HCT116 (cell line): ENCODE measurements around the gene CUX1. TPM values are rescaled to one million over a fixed set of nuclear protein-coding genes. Genes with fewer than 3 reads are reported as not detected.

Experiments
- ATAC-seq: fragments of 200-7000 bp; cut with Tn5 transposase; 2 replicates; pipeline ENCODE4 v1.9.1; 2020; ENCODE audit warnings: mild to moderate bottlenecking, moderate library complexity
- BruUV-seq: library from RNA; stranded (reverse); fragments of 400-500 nt; replicated peaks from 2 replicates; lab custom pipeline; 2021; lab: Mats Ljungman, UMichigan
- CTCF ChIA-PET: fragments of 300-600 bp; sonication (Branson Sonifier 250); formaldehyde crosslinking; loops from one replicate; lab custom pipeline; 2021; ENCODE audit warnings: antibody characterized with exemption; lab: Charles Lee
- POLR2A ChIA-PET: fragments of 300-600, 350-600 bp; sonication (Branson Sonifier 250); formaldehyde crosslinking; loops from one replicate; lab custom pipeline; 2021; ENCODE audit warnings: antibody characterized with exemption; lab: Charles Lee
- RAD21 ChIA-PET, 2 experiments: fragments of 300-600 bp; sonication (Branson Sonifier 250); formaldehyde crosslinking; loops; one replicate each; lab custom pipeline; 2023; ENCODE audit warnings: low total read pairs in 2 of 2; ENCODE audit not compliant: uncharacterized antibody in 2 of 2, unreplicated experiment in 2 of 2, low non-redundant PET in 1 of 2; lab: Charles Lee
- DNase-seq: peaks from one replicate; pipeline ENCODE4 v3.0.0-alpha.2; 2010; ENCODE audit warnings: low read depth, low spot score
- H2AFZ ChIP-seq: fragments of 200-600 bp; shearing (Covaris generic), sonication (generic); 2 replicates; pipeline ENCODE4 v1.6.1; 2017; ENCODE audit warnings: low read depth, mixed run types, mixed read lengths, antibody characterized with exemption, low read length; ENCODE audit not compliant: poor library complexity, severe bottlenecking
- H3K27ac ChIP-seq: 2 replicates; pipeline ENCODE4 v1.5.1; 2012; ENCODE audit warnings: low read depth, low read length
- H3K27me3 ChIP-seq: fragments of 200-600 bp; sonication (generic); 2 replicates; pipeline ENCODE4 v1.6.1; 2016; ENCODE audit warnings: mixed run types, low read length, mixed read lengths; ENCODE audit not compliant: insufficient read depth
- H3K36me3 ChIP-seq, 2 experiments: fragments of 200-500 bp in 1 of 2; fragments of 200-600 bp in 1 of 2; sonication (Bioruptor generic) in 1 of 2; sonication (generic) in 1 of 2; 2 replicates each; pipeline versions ENCODE4 v1.5.1 to v1.6.1; 2014 to 2016; ENCODE audit warnings: low read length in 2 of 2, inconsistent platforms in 1 of 2, mixed read lengths in 1 of 2, mixed run types in 1 of 2; ENCODE audit not compliant: insufficient read depth in 2 of 2, control insufficient read depth in 1 of 2
- H3K4me1 ChIP-seq, 2 experiments: fragments of 200-600 bp in 1 of 2; sonication (generic) in 1 of 2; 2 replicates each; pipeline versions ENCODE4 v1.5.1 to v1.6.1; 2012 to 2017; ENCODE audit warnings: low read length in 2 of 2, inconsistent platforms in 1 of 2, mild to moderate bottlenecking in 1 of 2, mixed read lengths in 1 of 2, mixed run types in 1 of 2, moderate library complexity in 1 of 2; ENCODE audit not compliant: insufficient read depth in 2 of 2, control insufficient read depth in 1 of 2
- H3K4me2 ChIP-seq: fragments of 200-600 bp; sonication (generic); 2 replicates; pipeline ENCODE4 v1.6.1; 2017; ENCODE audit warnings: mixed run types, low read length, mixed read lengths
- H3K4me3 ChIP-seq, 2 experiments: fragments of 200-600 bp in 1 of 2; sonication (generic) in 1 of 2; replicated peaks in 1 of 2; 2 replicates each; pipeline ENCODE4 v1.5.1; 2011 to 2016; ENCODE audit warnings: low read length in 2 of 2, control low read depth in 1 of 2, low read depth in 1 of 2, mild to moderate bottlenecking in 1 of 2, mixed read lengths in 1 of 2, mixed run types in 1 of 2
- H3K79me2 ChIP-seq: fragments of 200-600 bp; sonication (generic); 2 replicates; pipeline ENCODE4 v1.6.1; 2017; ENCODE audit warnings: mild to moderate bottlenecking, mixed run types, low read length, moderate library complexity, mixed read lengths; ENCODE audit not compliant: insufficient read depth
- H3K9ac ChIP-seq: fragments of 200-600 bp; sonication (generic); 2 replicates; pipeline ENCODE4 v1.6.1; 2016; ENCODE audit warnings: low read length, mixed read lengths
- H3K9me2 ChIP-seq: fragments of 200-600 bp; sonication (generic), shearing (Covaris generic); 2 replicates; pipeline ENCODE4 v1.6.1; 2017; ENCODE audit warnings: mixed run types, mild to moderate bottlenecking, moderate library complexity; ENCODE audit not compliant: insufficient read depth
- H3K9me3 ChIP-seq, 2 experiments: fragments of 200-500 bp in 1 of 2; fragments of 200-600 bp in 1 of 2; sonication (Bioruptor generic) in 1 of 2; sonication (generic) in 1 of 2; 2 replicates each; pipeline ENCODE4 v1.6.1; 2014 to 2017; ENCODE audit warnings: low read length in 2 of 2, mixed read lengths in 2 of 2, inconsistent platforms in 1 of 2, low read depth in 1 of 2, mild to moderate bottlenecking in 1 of 2, mixed run types in 1 of 2, moderate library complexity in 1 of 2; ENCODE audit not compliant: control insufficient read depth in 1 of 2, insufficient read depth in 1 of 2
- H4K20me1 ChIP-seq: fragments of 200-600 bp; sonication (generic), shearing (Covaris generic); 2 replicates; pipeline ENCODE4 v1.6.1; 2017; ENCODE audit warnings: mixed run types, mild to moderate bottlenecking, moderate library complexity; ENCODE audit not compliant: insufficient read depth
- ATF3 ChIP-seq: IDR thresholded peaks from 2 replicates; pipeline ENCODE4 v1.6.1; 2012
- CBX3 ChIP-seq: IDR thresholded peaks from 2 replicates; pipeline ENCODE4 v1.6.1; 2012; ENCODE audit warnings: low read depth
- CEBPB ChIP-seq: IDR thresholded peaks from 2 replicates; pipeline ENCODE4 v1.6.1; 2012; ENCODE audit warnings: low read depth
- EGR1 ChIP-seq: IDR thresholded peaks from 2 replicates; pipeline ENCODE4 v1.6.1; 2012; ENCODE audit warnings: low read depth
- ELF1 ChIP-seq: IDR thresholded peaks from 2 replicates; pipeline ENCODE4 v1.6.1; 2012; ENCODE audit warnings: low read depth, borderline replicate concordance
- EZH2 ChIP-seq: fragments of 200-600 bp; sonication (generic); IDR thresholded peaks from 2 replicates; pipeline ENCODE4 v1.6.1; 2017; ENCODE audit warnings: antibody characterized with exemption, mixed run types
- EZH2phosphoT487 ChIP-seq: fragments of 200-600 bp; IDR thresholded peaks from 2 replicates; pipeline ENCODE4 v1.6.1; 2018; ENCODE audit warnings: antibody characterized with exemption, borderline replicate concordance
- FOSL1 ChIP-seq: IDR thresholded peaks from 2 replicates; pipeline ENCODE4 v1.6.1; 2012; ENCODE audit warnings: low read depth
- JUND ChIP-seq: IDR thresholded peaks from 2 replicates; pipeline ENCODE4 v1.6.1; 2012
- POLR2A ChIP-seq: IDR thresholded peaks from 2 replicates; pipeline ENCODE4 v1.7.0; 2011; ENCODE audit warnings: borderline replicate concordance; ENCODE audit not compliant: insufficient read depth, insufficient read length; ENCODE audit errors: extremely low read depth
- POLR2AphosphoS5 ChIP-seq: IDR thresholded peaks from 2 replicates; pipeline ENCODE4 v1.6.1; 2011; ENCODE audit warnings: mild to moderate bottlenecking, low read depth, low read length, moderate library complexity
- RAD21 ChIP-seq: IDR thresholded peaks from 2 replicates; pipeline ENCODE4 v1.6.1; 2012; ENCODE audit warnings: low read depth, mild to moderate bottlenecking
- SIN3A ChIP-seq: IDR thresholded peaks from 2 replicates; pipeline ENCODE4 v1.6.1; 2012; ENCODE audit warnings: low read depth
- SP1 ChIP-seq: IDR thresholded peaks from 2 replicates; pipeline ENCODE4 v1.6.1; 2012; ENCODE audit warnings: low read depth
- SRF ChIP-seq: IDR thresholded peaks from 2 replicates; pipeline ENCODE4 v1.6.1; 2012; ENCODE audit warnings: low read depth
- YY1 ChIP-seq: IDR thresholded peaks from 2 replicates; pipeline ENCODE4 v1.6.1; 2011; ENCODE audit warnings: low read length, low read depth, moderate library complexity, mild to moderate bottlenecking; ENCODE audit not compliant: insufficient replicate concordance; ENCODE audit errors: extremely low read depth
- ZBTB33 ChIP-seq: IDR thresholded peaks from 2 replicates; pipeline ENCODE4 v1.6.1; 2011; ENCODE audit warnings: mild to moderate bottlenecking, low read length, moderate library complexity; ENCODE audit not compliant: insufficient replicate concordance; ENCODE audit errors: extremely low read depth
- ZFX ChIP-seq: fragments of 450-650 bp; IDR thresholded peaks from 2 replicates; pipeline ENCODE4 v1.6.1; 2017
- ZNF274 ChIP-seq: fragments of 200-500 bp; sonication (Bioruptor generic); IDR thresholded peaks from 2 replicates; pipeline ENCODE4 v1.6.1; 2014; ENCODE audit warnings: mild to moderate bottlenecking, low read depth, low read length, inconsistent platforms
- intact Hi-C: fragments of 100-400 bp; cut with micrococcal nuclease; formaldehyde crosslinking; loops from 2 replicates; pipeline ENCODE4 v1.10.0; 2022
- total RNA-seq: library from RNA; stranded (reverse); gene quantifications from one replicate; pipeline ENCODE4 v1.2.1, GENCODE V29; 2021; ENCODE audit not compliant: unreplicated experiment
- TF ChIP-seq, protein P1 (sequence below): IDR thresholded peaks from 2 replicates; pipeline ENCODE4 v1.6.1; 2012; ENCODE audit warnings: low read depth
- TF ChIP-seq, protein P2 (sequence below): IDR thresholded peaks from 2 replicates; pipeline ENCODE4 v1.6.1; 2012
- TF ChIP-seq, protein P3 (sequence below), 3 experiments: fragments of 200-600 bp in 1 of 3; sonication (generic) in 1 of 3; IDR thresholded peaks in 2 of 3; conservative IDR thresholded peaks in 1 of 3; 2 replicates each; pipeline ENCODE4 v1.5.1; 2012 to 2017; ENCODE audit warnings: low read depth in 2 of 3, low read length in 2 of 3, antibody characterized with exemption in 1 of 3, borderline replicate concordance in 1 of 3, control low read depth in 1 of 3, mild to moderate bottlenecking in 1 of 3, mixed read lengths in 1 of 3, mixed run types in 1 of 3, moderate library complexity in 1 of 3; ENCODE audit not compliant: insufficient read depth in 1 of 3

CUX1 gene
- total RNA-seq, 1 experiment from 2014 or later, result 68.9 TPM

- no TSS peak for BruUV-seq
- Histone ChIP-seq H3K27me3 (no peaks in the 10 kb centered on the region), H3K4me3 (peak overlapping the region in 1 of 2 experiments; percentile 46; a peak in 2 of 4 replicates), H3K4me2 (peak overlapping the region; percentile 80), H3K27ac (peak overlapping the region; percentile 72), H3K4me1 (peaks cover 21 to 49% of the 10 kb centered on the region in 2 experiments), H3K9me2 (no peaks in the 10 kb centered on the region), H3K79me2 (peaks cover 49% of the 10 kb centered on the region), H3K36me3 (no peaks in the 10 kb centered on the region), H3K9me3 (no peaks in the 10 kb centered on the region), H4K20me1 (no peaks in the 10 kb centered on the region), H2AFZ (no peak overlapping the region), H3K9ac (peak overlapping the region; percentile 60)
- CTCF ChIA-PET, result no interaction called here
- DNase-seq (peak; percentile 66), ATAC-seq (peak; percentile 86)
- intact Hi-C loops, result no loop called here
- POLR2A ChIA-PET, result no interaction called here
- RAD21 ChIA-PET, result no interaction called here
- TF ChIP-seq ATF3 (no peak; the same call in 1 of the 2 replicates), EZH2phosphoT487 (no peak), CEBPB (no peak), POLR2A (no peak), CBX3 (peak; percentile 63; the same call in 1 of the 2 replicates), SRF (peak; percentile 78), JUND (peak; percentile 99), SP1 (peak; percentile 93), YY1 (no peak), RAD21 (peak; percentile 36), ZFX (no peak), EGR1 (peak; percentile 20; the same call in 1 of the 2 replicates), EZH2 (no peak), ZBTB33 (no peak), FOSL1 (peak; percentile 99), ELF1 (no peak), SIN3A (peak; percentile 59; the same call in 1 of the 2 replicates), POLR2AphosphoS5 (peak; percentile 67), ZNF274 (no peak)
- TF ChIP-seq, protein P1, sequence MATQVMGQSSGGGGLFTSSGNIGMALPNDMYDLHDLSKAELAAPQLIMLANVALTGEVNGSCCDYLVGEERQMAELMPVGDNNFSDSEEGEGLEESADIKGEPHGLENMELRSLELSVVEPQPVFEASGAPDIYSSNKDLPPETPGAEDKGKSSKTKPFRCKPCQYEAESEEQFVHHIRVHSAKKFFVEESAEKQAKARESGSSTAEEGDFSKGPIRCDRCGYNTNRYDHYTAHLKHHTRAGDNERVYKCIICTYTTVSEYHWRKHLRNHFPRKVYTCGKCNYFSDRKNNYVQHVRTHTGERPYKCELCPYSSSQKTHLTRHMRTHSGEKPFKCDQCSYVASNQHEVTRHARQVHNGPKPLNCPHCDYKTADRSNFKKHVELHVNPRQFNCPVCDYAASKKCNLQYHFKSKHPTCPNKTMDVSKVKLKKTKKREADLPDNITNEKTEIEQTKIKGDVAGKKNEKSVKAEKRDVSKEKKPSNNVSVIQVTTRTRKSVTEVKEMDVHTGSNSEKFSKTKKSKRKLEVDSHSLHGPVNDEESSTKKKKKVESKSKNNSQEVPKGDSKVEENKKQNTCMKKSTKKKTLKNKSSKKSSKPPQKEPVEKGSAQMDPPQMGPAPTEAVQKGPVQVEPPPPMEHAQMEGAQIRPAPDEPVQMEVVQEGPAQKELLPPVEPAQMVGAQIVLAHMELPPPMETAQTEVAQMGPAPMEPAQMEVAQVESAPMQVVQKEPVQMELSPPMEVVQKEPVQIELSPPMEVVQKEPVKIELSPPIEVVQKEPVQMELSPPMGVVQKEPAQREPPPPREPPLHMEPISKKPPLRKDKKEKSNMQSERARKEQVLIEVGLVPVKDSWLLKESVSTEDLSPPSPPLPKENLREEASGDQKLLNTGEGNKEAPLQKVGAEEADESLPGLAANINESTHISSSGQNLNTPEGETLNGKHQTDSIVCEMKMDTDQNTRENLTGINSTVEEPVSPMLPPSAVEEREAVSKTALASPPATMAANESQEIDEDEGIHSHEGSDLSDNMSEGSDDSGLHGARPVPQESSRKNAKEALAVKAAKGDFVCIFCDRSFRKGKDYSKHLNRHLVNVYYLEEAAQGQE, result no peak
- TF ChIP-seq, protein P2, sequence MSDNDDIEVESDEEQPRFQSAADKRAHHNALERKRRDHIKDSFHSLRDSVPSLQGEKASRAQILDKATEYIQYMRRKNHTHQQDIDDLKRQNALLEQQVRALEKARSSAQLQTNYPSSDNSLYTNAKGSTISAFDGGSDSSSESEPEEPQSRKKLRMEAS, result peak; percentile 94
- TF ChIP-seq, protein P3, sequence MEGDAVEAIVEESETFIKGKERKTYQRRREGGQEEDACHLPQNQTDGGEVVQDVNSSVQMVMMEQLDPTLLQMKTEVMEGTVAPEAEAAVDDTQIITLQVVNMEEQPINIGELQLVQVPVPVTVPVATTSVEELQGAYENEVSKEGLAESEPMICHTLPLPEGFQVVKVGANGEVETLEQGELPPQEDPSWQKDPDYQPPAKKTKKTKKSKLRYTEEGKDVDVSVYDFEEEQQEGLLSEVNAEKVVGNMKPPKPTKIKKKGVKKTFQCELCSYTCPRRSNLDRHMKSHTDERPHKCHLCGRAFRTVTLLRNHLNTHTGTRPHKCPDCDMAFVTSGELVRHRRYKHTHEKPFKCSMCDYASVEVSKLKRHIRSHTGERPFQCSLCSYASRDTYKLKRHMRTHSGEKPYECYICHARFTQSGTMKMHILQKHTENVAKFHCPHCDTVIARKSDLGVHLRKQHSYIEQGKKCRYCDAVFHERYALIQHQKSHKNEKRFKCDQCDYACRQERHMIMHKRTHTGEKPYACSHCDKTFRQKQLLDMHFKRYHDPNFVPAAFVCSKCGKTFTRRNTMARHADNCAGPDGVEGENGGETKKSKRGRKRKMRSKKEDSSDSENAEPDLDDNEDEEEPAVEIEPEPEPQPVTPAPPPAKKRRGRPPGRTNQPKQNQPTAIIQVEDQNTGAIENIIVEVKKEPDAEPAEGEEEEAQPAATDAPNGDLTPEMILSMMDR (IDR thresholded peaks at IDR 0.05 in 2 of 3, conservative IDR thresholded peaks at IDR 0.05 in 1 of 3; ENCODE audit: borderline replicate concordance in 1 of 3, insufficient read depth in 1 of 3, low read depth in 2 of 3, low read length in 2 of 3), result no peak
Observed at GRCh38 chr7:101924171-101924570, 106.7 kb downstream of the CUX1 start.
